Measurements from ENCODE around the gene ALKBH1. TPM values are rescaled to one million over a fixed set of nuclear protein-coding genes. Genes with fewer than 3 reads are reported as not detected.
"Not testable (repeated sequence)": the region's sequence is repeated elsewhere in the genome, so short reads cannot be mapped to it uniquely, and the experiment has no call there.

ALKBH1 gene
- 20.0 and 20.3 TPM in 2 replicates for total RNA-seq (2014; rRNA removed; shearing (Covaris generic))

- DNase-seq (ENCODE audit: low spot score), result peak; percentile 63
Observed at GRCh38 chr14:77707724-77708408, at the start of gene ALKBH1, which contains the start of gene SLIRP. ALKBH1 (minus strand) TSS chr14:77708023; CDS start chr14:77708004, 19 bp downstream. SLIRP (plus strand) TSS chr14:77708103; CDS start chr14:77708112, 9 bp downstream.

GRCh38 chr14:77752799-77753516 lies 45.1 kb upstream of the ALKBH1 start:
- DNase-seq (ENCODE audit: low spot score), result no peak

GRCh38 chr14:77752266-77752665 lies 44.4 kb upstream of the ALKBH1 start:
- DNase-seq (ENCODE audit: low spot score), result no peak

GRCh38 chr14:77747425-77747824 lies 39.6 kb upstream of the ALKBH1 start:
- not testable (repeated sequence) for DNase-seq (ENCODE audit: low spot score)

GRCh38 chr14:77746064-77746702 lies 38.4 kb upstream of the ALKBH1 start:
- no peak for DNase-seq (ENCODE audit: low spot score)

- no peak for DNase-seq (ENCODE audit: low spot score)
Observed at GRCh38 chr14:77741438-77741837, 33.6 kb upstream of the ALKBH1 start.

- DNase-seq (ENCODE audit: low spot score), result no peak
Observed at GRCh38 chr14:77738559-77739250, 30.9 kb upstream of the ALKBH1 start.

GRCh38 chr14:77730976-77731497 lies 23.2 kb upstream of the ALKBH1 start:
- DNase-seq (ENCODE audit: low spot score), result no peak

- no peak for DNase-seq (ENCODE audit: low spot score)
Observed at GRCh38 chr14:77722301-77722700, 14.5 kb upstream of the ALKBH1 start.

- DNase-seq (ENCODE audit: low spot score), result no peak
Observed at GRCh38 chr14:77721437-77721836, 13.6 kb upstream of the ALKBH1 start.

- DNase-seq (ENCODE audit: low spot score), result no peak
Observed at GRCh38 chr14:77717608-77718305, 9.9 kb upstream of the ALKBH1 start.

GRCh38 chr14:77714926-77715325 lies 7.1 kb upstream of the ALKBH1 start:
- DNase-seq (ENCODE audit: low spot score), result no peak

- no peak for DNase-seq (ENCODE audit: low spot score)
Observed at GRCh38 chr14:77710364-77710763, 2.5 kb upstream of the ALKBH1 start.

GRCh38 chr14:77709412-77709811 lies 1.6 kb upstream of the ALKBH1 start:
- DNase-seq (ENCODE audit: low spot score), result no peak

GRCh38 chr14:77708749-77709148 lies 926 bp upstream of the ALKBH1 start:
- no peak for DNase-seq (ENCODE audit: low spot score)

GRCh38 chr14:77707355-77707723 lies 484 bp downstream of the ALKBH1 start:
- DNase-seq (ENCODE audit: low spot score), result peak; percentile 6

GRCh38 chr14:77691259-77691658 lies 16.6 kb downstream of the ALKBH1 start:
- no peak for DNase-seq (ENCODE audit: low spot score)

GRCh38 chr14:77682158-77682553 lies 25.7 kb downstream of the ALKBH1 start:
- DNase-seq (ENCODE audit: low spot score), result peak; percentile 26

GRCh38 chr14:77681196-77682157 lies 26.3 kb downstream of the ALKBH1 start:
- DNase-seq (ENCODE audit: low spot score), result no peak

- DNase-seq (ENCODE audit: low spot score), result no peak
Observed at GRCh38 chr14:77674931-77675330, 32.9 kb downstream of the ALKBH1 start.

Measured in H4 (cell line).